Liver (tissue), 3 donors: ENCODE results near the gene EPB41L4B.

Source experiments
- CTCF ChIP-seq: fragments of 150-350 bp; IDR thresholded peaks from 2 replicates; pipeline ENCODE4 v1.5.1; 2017; ENCODE audit warnings: improper control_type of control experiment, low read depth, low read length; ENCODE audit not compliant: missing input control
- GABPA ChIP-seq, 2 donors: IDR thresholded peaks in 1 of 2; conservative IDR thresholded peaks in 1 of 2; 2 replicates each; pipeline ENCODE4 v1.6.1; 2016; ENCODE audit warnings: antibody characterized with exemption in 2 of 2, mild to moderate bottlenecking in 1 of 2, moderate library complexity in 1 of 2
- MAX ChIP-seq: IDR thresholded peaks from 2 replicates; pipeline ENCODE4 v1.6.1; 2016; ENCODE audit warnings: antibody characterized with exemption
- ZBTB33 ChIP-seq: IDR thresholded peaks from 2 replicates; pipeline ENCODE4 v1.6.1; 2016; ENCODE audit warnings: antibody characterized with exemption
- donor health status: healthy.
- donor health status: healthy.

- TF ChIP-seq CTCF (no peak), ZBTB33 (no peak), MAX (no peak), GABPA (IDR thresholded peaks at IDR 0.05 in 1 of 2, conservative IDR thresholded peaks at IDR 0.05 in 1 of 2) (no peak)
These were observed 158.2 kb downstream of the EPB41L4B start for GRCh38 chr9:109162677-109163076.
